Stimulated activated CD8-positive, alpha-beta memory T cell treated with anti-CD3 and anti-CD28 coated beads, Interleukin-12 subunit alpha, Interleukin-12 subunit beta, amount 100 ng/mL, for 1 hour (primary cell): ENCODE measurements around the gene PNPLA2.
A peak's percentile ranks its signal among the peaks of the same experiment; 100 is the strongest.

Source experiments
- DNase-seq: peaks from one replicate; pipeline ENCODE4 v3.0.0-alpha.2; 2020; ENCODE audit warnings: low read depth

Gene PNPLA2

GRCh38 chr11:783581-784015, 35.1 kb upstream of the PNPLA2 start:
- DNase-seq, result no peak

DNA sequence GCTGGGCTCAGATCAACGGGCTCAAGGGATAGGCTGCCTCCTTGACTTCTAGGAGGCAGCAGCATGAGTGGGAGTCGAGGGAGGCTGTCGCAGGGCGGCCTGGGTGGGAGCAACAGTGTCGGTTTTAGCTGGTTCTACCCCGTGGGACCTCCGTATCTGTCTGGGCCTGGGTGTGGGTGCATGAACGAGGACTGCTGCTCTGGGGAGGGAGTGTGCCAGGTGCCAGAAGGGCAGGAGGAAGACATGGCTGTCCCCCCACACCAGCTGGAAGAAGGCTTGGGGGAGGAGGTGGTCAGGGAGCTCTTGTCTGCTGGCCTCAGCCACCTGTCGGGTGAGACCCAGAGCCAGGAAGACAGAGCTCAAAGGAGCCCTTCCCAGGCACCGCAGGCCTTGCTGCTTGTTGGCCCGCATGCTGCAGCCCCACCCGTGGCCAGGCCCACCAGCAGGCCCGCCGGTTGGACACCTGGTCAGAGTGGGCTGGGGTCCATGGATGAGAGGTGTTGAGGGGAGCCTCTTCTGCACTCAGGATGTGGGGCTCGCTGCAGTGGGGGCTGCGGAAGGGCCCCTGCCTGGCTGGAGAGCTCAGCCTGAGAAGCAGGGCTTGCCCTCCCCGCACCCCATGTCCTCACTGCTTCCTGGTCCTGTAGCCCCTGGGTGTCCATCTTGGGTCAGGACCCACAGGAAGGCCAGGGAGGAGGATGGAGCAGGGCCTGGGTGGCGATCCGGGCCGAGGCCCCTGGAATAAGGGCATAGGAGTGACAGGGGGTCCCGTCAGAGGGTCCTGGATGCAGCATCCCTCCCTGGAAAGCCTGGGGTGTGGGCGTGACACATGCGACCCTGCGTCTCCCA, 32.3 kb upstream of the PNPLA2 start:
- DNase-seq, result no peak

DNA sequence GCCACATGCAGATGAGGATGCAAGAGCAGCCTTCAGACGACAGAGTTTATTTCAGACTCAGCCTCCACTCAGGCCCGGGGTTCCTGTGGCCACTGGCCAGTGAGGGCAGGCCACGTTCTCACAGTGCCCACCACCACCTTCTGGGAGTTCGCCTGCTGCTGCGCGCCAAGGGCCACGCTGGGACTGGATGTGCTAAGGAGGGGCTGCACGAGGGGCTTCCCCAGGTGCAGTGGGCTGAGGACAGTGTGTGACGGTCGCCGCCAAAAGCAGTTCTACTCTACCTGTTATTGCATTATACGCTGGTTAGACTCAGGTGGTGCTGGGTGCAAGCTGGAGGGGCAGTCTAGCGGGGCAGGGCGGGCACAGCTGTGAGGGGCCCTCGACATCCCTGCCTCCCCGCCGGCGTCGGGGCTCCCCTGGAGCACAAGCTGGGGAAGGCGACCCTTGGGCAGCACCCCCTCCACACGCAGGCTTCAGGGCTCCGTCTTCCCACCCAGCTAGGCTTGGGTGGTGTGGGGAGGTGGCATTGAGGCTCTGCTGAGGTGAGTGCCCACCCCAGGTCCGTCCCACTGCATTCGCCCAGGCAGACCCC, 31.5 kb upstream of the PNPLA2 start:
- no peak for DNase-seq

GRCh38 chr11:788009-788640, 30.6 kb upstream of the PNPLA2 start:
- no peak for DNase-seq

DNA sequence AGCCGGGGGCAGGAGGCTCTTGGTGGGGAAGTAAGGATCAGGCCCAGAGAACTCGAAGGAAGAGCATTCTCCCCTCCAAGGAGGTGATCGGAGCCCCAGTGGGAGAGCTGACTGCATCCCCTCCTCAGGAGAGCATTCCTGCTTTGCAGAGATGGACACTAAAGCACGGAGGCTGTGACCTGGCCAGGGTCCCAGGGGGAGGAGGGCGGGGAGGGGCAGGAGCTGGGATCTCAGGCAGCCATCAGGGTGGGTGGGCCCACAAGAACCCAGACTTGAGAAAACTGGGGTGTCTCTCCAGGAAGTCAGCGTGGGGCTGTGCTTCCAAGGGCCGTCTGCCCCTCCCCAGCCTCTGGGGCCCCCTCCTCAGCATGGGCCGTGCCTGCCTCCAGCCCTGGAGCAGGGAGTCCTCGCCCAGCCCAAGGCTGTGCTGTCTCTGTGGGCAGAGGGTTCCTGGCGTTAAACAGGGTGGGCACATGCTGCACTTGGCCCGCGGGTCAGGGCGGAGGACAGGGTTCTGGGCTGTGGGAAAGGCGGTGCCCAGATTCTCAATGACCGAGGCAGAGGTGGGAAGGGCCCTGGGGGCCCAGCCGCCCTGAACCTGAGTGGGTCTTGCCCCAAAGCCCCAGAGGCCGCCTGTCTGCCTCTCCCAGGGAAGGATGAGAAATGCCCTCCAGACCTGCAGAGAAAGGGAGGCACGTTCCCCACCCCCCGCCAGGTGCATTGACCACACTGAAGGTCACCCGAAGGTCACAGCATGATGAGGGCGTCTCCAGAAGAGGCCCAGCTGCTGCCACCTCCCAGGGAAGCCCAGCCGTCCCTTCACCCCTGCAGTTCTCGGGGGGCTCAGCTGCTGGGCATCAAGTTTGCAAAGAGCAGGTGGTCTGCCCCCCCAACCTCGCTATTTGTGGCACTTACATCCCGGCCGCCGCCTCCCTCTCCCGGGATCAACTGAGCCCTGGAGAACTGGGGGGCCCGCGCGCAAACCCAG, 29.5 kb upstream of the PNPLA2 start:
- no peak for DNase-seq

DNA sequence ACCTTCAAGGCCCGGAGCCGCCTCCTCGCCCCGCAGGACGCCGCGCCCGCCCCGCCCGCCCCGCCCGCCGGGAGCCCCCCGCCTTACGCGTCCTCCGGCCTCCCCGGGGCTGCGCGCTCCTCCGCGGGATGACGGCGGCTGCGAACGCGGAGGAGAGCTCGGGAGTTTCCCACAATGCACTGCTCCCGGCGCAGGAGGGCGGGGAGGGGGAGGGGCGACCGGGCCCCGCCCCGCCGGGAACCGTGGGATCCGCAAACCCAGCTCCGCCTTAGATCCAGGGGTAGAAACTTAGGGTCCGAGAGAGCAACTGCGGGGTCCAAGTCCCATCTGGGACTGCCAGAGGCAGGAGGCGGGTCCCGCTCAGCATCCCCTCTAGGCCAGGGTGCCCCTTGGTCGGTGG, 28.8 kb upstream of the PNPLA2 start, which contains the start of gene CEND1:
Gene CEND1, minus strand, starts transcription at position 148 of the 400 bp plus-strand sequence. CDS start 1,514 bp downstream, outside the sequence.
- no peak for DNase-seq

DNA sequence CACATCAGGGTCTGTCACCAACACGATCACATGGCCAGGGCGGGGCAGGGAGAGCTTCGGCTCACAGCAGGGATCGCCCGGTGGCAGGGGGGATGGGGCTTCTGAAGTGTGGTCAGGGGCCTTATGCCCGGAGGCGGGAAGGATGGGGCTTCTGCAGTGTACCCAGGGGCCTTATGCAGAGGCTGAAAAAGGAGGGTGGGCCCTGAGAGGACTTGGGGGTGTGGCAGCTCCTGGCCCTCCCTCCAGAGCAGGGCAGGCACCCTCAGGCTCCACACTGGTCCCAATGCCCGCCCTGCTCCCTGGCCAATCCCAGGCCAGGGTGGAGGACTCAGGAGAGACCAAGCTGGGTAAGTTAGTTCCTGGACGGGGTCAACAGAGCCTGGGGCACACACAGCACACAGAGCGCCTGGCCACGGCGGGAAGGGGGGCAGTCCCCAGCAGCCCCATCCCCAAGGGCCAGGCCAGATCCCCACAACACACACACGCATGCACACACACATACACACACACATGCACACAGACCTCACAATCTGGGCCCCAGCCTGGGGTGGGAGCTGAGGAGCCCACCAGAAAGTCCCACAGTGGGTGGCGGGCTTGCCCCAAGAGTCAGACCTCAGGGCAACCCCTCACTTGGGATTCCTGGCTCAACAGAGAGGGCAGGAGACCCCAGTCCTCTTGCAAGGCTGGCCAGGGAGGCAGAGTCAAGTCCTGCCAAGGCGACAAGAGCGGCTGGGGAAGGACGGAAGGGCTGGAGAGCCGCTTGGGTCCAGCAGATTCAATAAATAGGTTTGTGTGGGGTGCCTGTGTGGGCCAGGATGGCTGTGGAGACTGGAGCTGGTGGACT, 27.8 kb upstream of the PNPLA2 start:
- DNase-seq, result no peak

DNA sequence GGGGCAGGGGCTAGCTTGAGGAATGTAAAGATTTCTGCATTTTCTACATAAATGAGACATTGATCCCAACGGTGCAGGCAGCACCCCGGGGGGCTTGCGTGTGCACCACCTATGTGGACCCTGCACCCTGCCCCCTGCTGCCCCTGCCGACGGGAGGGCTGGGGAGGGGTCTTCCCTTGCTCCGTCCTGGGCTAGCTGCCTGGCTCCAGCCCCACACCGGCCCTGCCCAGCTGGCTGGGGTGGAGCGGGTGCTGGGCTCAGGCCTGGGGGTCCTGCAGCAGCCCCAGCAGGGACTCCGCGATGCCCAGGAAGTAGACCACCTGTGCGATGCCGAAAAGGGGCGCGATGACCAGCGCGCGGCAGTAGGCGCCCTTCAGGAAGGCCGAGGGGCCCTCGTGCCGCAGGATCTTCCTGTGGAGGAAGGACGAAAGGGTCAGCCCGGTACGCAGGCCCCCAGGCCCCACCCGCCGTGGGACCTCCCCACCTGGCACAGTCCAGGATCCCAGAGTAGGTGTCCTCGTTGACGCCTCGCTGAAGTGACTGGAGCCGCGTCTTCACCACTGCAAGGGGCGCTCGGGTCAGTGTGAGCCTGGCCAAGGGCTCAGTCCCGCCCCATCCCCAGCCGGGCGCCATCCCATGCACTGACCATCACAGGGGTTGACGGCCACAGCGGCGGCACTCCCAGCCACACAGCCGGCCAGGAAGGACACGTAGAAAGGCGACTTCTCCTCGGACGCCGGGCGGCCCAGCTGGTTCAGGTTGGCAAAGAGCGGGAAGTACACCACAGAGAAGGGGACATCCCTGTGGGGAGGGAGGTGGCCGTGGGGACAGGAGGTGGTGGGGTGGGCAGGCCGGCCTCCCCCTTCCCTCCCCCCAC, 26.8 kb upstream of the PNPLA2 start:
- no peak for DNase-seq

DNA sequence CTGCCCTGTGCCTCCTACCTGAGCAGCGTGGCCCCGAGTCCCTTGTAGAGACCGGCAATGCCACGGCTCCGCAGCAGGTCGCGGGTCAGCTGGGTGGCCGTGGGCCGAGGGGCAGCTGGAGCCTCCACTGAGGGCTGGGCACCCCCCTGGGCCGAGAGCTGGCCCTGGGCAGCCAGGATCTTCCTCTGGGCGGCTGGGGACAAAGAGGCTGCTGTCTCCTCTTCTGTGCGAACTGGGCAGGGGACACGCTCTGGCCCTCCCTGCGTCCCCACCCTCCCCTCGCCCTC, 26.2 kb upstream of the PNPLA2 start:
- no peak for DNase-seq

DNA sequence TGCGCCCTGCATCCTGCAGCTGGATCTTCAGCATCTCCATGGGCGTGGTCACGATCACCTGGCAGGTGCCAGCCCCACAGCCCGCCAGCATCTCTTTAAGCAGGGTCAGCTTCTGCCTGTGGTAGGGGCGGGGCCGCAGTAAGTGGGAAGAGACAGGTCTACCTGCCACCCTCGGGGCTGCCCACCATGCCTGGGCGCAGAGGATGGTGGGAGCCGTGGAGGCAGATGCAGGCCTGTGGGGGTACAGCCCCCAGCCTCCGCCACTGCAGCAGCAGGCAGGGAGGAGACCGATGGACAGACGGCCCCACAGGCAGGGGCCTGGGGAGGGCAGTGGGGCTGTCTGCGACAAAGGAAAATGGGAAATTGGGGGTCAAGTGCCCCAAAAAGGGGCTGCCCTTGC, 25.8 kb upstream of the PNPLA2 start:
- DNase-seq, result no peak

DNA sequence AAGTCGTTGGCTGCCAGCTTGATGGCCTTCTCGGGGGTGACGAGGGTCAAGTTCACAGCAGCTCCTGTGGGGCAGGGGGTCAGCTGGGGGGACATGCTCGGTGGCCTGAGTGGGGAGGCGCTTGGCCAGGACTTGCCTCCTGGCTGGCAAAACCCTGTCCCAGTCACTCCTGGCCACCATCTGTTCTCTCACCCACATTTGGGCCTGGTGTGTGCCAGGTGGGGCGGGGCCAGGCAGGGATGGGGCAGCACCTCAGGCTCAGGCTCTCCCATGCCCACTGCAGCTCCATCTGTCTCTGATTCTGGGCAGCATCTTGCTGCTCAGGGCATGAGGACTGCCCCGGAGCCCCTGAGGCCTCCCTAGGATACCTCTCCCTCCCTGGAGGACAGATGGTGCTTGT, 25.2 kb upstream of the PNPLA2 start:
- DNase-seq, result no peak

- no peak for DNase-seq
Observed at GRCh38 chr11:794013-794765, 24.5 kb upstream of the PNPLA2 start.

DNA sequence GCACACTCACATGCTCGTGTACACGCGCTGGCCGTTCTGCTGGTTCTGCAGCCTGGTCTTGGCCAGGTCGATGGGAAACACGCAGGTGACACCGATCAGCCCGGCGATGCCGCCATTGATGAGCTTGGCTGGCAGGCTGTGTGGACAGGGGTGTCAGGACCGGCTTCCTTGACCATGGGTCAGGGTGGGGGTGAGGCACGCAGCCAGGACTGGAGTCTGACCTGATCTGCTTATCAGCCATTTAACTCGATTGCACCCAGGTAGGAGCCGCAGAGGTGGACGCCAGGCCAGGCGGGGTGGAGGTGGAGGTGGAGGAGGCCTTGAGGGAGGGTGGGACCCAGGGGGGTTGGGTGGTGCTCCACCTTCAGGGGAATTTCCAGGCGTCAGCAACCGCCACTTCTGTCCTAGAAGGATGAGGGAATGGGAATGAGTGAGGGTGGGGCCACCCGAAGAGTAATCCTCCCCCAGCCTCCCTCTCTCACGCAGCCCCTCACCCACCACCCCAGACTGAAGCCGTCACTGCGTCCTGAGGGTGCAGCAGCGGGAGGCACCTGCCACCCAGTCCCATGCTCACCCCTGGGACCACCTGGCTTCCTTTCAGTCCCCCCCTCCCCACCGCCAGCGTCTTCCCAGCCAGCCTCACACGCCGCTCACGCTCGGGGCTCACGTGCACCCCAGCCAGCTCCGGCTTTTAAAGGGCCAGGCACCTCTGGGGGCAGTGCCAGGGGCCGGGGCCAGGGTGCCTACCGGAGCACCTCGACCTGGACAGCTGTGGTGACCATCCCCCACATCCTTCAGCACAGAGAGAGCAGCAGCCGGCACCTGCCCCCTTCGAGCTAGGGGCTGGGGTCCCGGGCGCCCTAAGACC, 23.7 kb upstream of the PNPLA2 start:
- DNase-seq, result no peak

DNA sequence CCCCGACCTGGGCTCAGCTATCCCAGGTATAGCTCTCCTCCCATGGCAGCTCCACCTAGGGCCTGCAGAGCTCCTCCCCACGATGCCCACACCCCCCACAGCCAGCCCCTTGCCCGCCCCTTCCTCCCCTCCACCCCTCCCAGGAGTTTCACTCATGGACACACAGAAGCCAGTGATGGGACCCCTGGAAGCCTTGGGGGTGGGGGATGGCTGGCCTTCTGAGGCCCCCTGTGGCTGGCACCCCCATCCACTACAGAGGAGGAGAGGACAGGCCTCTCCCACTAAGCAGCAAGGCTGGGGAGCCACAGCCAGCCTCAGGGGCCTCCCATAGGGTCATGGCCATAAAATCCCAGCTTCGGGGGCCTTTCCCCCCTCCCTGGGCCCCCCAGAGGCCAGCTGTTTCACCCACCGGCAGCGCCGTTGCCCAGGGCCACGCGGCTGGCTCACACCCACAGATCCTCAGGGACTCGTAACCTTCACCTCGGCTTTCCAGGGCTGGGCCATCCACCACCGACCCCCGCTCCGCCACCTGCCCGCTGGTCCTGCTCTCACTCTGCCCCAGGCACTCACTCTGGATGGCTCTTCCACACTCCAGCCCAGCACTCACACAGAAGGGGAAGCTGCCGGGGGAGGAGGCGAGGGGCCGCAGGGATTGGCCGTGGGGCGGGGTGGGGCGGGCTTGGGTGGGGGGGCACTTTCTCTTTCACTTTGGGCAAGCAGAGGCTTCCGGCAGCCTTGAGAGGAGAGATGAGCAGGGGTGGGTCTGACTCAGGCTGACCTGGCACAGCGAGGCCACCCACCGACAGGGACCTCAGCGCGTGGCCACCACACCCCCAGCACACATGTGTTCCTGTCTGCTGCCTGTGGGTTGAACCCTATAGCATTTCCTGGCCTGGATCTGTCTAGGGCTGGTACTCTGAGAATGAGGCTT, 22.8 kb upstream of the PNPLA2 start:
- peak; percentile 53 for DNase-seq

DNA sequence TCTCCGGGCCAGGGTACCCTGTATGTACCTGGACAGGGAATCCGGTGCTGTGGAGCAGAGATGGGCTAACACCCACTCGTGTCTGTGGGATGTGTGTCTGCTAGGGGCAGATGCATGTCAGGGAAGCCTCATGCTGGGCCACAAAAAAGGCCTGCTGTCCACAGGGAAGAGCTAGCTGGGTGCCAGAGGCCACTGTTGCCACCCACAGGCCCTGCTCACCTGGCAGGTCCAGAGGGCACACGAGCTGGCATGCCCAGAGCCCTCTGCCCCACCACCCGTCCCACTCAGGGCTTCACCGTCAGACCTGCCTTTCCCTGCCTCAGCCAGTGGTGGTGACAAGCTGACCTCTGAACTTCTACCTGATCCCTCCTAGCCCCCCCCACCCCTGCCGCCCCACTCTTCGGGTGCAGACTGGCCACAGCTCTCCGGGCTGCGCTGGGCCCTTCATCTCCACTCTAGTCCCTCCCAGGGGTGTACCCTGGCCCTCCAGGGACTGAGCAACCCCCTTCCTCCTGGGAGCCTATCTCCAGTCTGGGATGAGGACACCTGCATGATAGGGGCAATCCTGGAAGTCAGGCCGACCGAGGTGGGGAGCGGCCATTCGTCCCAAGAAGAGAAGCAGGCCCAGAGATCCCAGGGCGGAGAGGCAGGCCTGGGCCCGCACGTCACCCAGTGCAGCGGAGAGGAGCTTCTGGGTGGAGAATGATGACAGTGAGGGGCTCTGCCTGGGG, 22.0 kb upstream of the PNPLA2 start:
- DNase-seq, result no peak

GRCh38 chr11:797296-798092, 21.2 kb upstream of the PNPLA2 start:
- peak; percentile 52 for DNase-seq
